HL-60 (cell line): Measurements from ENCODE around the gene TAF3.

Experiments used
- GABPA ChIP-seq: IDR thresholded peaks from 2 replicates; pipeline ENCODE4 v1.6.1; 2012; ENCODE audit warnings: low read depth
- POLR2AphosphoS5 ChIP-seq: IDR thresholded peaks from 2 replicates; pipeline ENCODE4 v1.6.1; 2012; ENCODE audit warnings: low read depth
- REST ChIP-seq: IDR thresholded peaks from 2 replicates; pipeline ENCODE4 v1.6.1; 2012; ENCODE audit warnings: low read depth; ENCODE audit not compliant: insufficient replicate concordance
- SPI1 ChIP-seq: IDR thresholded peaks from 2 replicates; pipeline ENCODE4 v1.6.1; 2012; ENCODE audit warnings: low read depth, mild to moderate bottlenecking, borderline replicate concordance
- TF ChIP-seq, protein P1 (sequence below): IDR thresholded peaks from one replicate; pipeline ENCODE4 v1.5.1; 2011; ENCODE audit warnings: low read length, control low read depth, inconsistent platforms; ENCODE audit not compliant: insufficient read depth

GRCh38 chr10:7892146-7892545, 73.8 kb downstream of the TAF3 start:
- TF ChIP-seq, protein P1, sequence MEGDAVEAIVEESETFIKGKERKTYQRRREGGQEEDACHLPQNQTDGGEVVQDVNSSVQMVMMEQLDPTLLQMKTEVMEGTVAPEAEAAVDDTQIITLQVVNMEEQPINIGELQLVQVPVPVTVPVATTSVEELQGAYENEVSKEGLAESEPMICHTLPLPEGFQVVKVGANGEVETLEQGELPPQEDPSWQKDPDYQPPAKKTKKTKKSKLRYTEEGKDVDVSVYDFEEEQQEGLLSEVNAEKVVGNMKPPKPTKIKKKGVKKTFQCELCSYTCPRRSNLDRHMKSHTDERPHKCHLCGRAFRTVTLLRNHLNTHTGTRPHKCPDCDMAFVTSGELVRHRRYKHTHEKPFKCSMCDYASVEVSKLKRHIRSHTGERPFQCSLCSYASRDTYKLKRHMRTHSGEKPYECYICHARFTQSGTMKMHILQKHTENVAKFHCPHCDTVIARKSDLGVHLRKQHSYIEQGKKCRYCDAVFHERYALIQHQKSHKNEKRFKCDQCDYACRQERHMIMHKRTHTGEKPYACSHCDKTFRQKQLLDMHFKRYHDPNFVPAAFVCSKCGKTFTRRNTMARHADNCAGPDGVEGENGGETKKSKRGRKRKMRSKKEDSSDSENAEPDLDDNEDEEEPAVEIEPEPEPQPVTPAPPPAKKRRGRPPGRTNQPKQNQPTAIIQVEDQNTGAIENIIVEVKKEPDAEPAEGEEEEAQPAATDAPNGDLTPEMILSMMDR, result no peak
- TF ChIP-seq POLR2AphosphoS5 (no peak), REST (no peak), GABPA (no peak), SPI1 (no peak)
